ENCODE measurements around the gene SRPK2.
A peak's percentile ranks its signal among the peaks of the same experiment; 100 is the strongest.

SRPK2 gene

GRCh38 chr7:105127179-105127578, 261.5 kb downstream of the SRPK2 start:
- H3K4me3 Mint-ChIP-seq: no peak overlapping the region
- H3K27ac Mint-ChIP-seq: no peak overlapping the region
- peaks cover 35% of the 10 kb centered on the region for H3K36me3 Mint-ChIP-seq (ENCODE audit: low read depth)
- H3K4me1 Mint-ChIP-seq: peaks cover 23% of the 10 kb centered on the region
- no peak for TF ChIP-seq CTCF (IDR thresholded peaks at IDR 0.05; ENCODE audit: unreplicated experiment in 3 of 3)
- no peaks in the 10 kb centered on the region for H3K9me3 Mint-ChIP-seq
- H3K27me3 Mint-ChIP-seq (ENCODE audit: low read depth): no peaks in the 10 kb centered on the region

- TF ChIP-seq CTCF (IDR thresholded peaks at IDR 0.05; ENCODE audit: unreplicated experiment in 3 of 3): no peak
- Mint-ChIP-seq H3K27me3 (ENCODE audit: low read depth) (no peaks in the 10 kb centered on the region), H3K9me3 (no peaks in the 10 kb centered on the region), H3K4me1 (peaks cover 24% of the 10 kb centered on the region), H3K36me3 (ENCODE audit: low read depth) (peaks cover 36% of the 10 kb centered on the region), H3K27ac (no peak overlapping the region), H3K4me3 (no peak overlapping the region)
Observed at GRCh38 chr7:105126436-105126975, 262.2 kb downstream of the SRPK2 start.

GRCh38 chr7:105125745-105126144, 263.0 kb downstream of the SRPK2 start:
- H3K4me3 Mint-ChIP-seq: no peak overlapping the region
- H3K4me1 Mint-ChIP-seq: peaks cover 18% of the 10 kb centered on the region
- H3K9me3 Mint-ChIP-seq: no peaks in the 10 kb centered on the region
- H3K36me3 Mint-ChIP-seq (ENCODE audit: low read depth): peaks cover 39% of the 10 kb centered on the region
- H3K27ac Mint-ChIP-seq: no peak overlapping the region
- no peak for TF ChIP-seq CTCF (IDR thresholded peaks at IDR 0.05; ENCODE audit: unreplicated experiment in 3 of 3)
- no peaks in the 10 kb centered on the region for H3K27me3 Mint-ChIP-seq (ENCODE audit: low read depth)

- no peaks in the 10 kb centered on the region for H3K9me3 Mint-ChIP-seq
- no peaks in the 10 kb centered on the region for H3K27me3 Mint-ChIP-seq (ENCODE audit: low read depth)
- H3K4me3 Mint-ChIP-seq: no peak overlapping the region
- TF ChIP-seq CTCF (IDR thresholded peaks at IDR 0.05; ENCODE audit: unreplicated experiment in 3 of 3): no peak
- H3K36me3 Mint-ChIP-seq (ENCODE audit: low read depth): peaks cover 44% of the 10 kb centered on the region
- peak overlapping the region; percentile 32 to 76 (median 50) for H3K27ac Mint-ChIP-seq
- H3K4me1 Mint-ChIP-seq: peaks cover 18% of the 10 kb centered on the region
Observed at GRCh38 chr7:105122619-105123018, 266.1 kb downstream of the SRPK2 start.

- Mint-ChIP-seq H3K27ac (no peak overlapping the region), H3K36me3 (ENCODE audit: low read depth) (peaks cover 51% of the 10 kb centered on the region), H3K9me3 (no peaks in the 10 kb centered on the region), H3K4me1 (peaks cover 18% of the 10 kb centered on the region), H3K4me3 (no peak overlapping the region), H3K27me3 (ENCODE audit: low read depth) (no peaks in the 10 kb centered on the region)
- no peak for TF ChIP-seq CTCF (IDR thresholded peaks at IDR 0.05; ENCODE audit: unreplicated experiment in 3 of 3)
Observed at GRCh38 chr7:105118612-105119600, 269.8 kb downstream of the SRPK2 start.

Measured in nephron (organoid).